Measurements from ENCODE around the gene PPP2R5A. TPM values are rescaled to one million over a fixed set of nuclear protein-coding genes. Genes with fewer than 3 reads are reported as not detected.
"Not testable (repeated sequence)": the region's sequence is repeated elsewhere in the genome, so short reads cannot be mapped to it uniquely, and the experiment has no call there.

Gene PPP2R5A
- total and polyA plus RNA-seq, 4 donors, result 27.7 to 45.2 (median 37.6) TPM

DNA sequence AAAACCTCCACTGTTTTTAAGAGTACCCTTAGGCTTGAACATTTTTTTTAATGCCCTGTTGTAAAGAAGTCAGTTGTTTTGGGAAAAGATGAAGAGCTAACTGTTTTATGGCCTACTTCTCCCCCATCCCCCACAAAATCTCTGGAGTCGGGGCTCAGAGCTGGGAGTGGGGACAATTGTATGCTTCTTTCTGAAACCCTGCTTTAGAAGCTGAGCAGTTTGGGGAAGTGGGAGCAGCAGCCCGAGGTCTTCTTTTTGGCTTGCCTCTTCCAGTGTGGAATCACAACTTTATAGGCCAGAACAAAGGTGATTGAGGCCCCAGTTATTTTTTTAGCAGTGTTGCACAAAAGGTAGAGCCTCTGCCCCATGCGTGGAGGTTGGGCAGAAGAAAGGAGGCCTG is 25.2 kb downstream of the PPP2R5A start:
- no peak for DNase-seq (ENCODE audit: low read depth in 4 of 6, low spot score in 6 of 6)
- no peaks in the 10 kb centered on the region for H3K9me3 ChIP-seq (ENCODE audit: control insufficient read depth, insufficient read depth, low read length)
- H3K4me1 ChIP-seq (ENCODE audit: control insufficient read depth, insufficient read depth, low read length), result no peaks in the 10 kb centered on the region
- no peak overlapping the region for H3K4me3 ChIP-seq (ENCODE audit: low read depth, low read length)
- 19% methylated on average over 1 of the region's 3 CpGs for WGBS (ENCODE audit: insufficient coverage)
- H3K27me3 ChIP-seq (ENCODE audit: control insufficient read depth, insufficient read depth, low read length), result no peaks in the 10 kb centered on the region
- H3K36me3 ChIP-seq (ENCODE audit: control insufficient read depth, insufficient read depth, low read length), result no peaks in the 10 kb centered on the region
- H3K27ac ChIP-seq (ENCODE audit: low read depth, low read length), result no peak overlapping the region

DNA sequence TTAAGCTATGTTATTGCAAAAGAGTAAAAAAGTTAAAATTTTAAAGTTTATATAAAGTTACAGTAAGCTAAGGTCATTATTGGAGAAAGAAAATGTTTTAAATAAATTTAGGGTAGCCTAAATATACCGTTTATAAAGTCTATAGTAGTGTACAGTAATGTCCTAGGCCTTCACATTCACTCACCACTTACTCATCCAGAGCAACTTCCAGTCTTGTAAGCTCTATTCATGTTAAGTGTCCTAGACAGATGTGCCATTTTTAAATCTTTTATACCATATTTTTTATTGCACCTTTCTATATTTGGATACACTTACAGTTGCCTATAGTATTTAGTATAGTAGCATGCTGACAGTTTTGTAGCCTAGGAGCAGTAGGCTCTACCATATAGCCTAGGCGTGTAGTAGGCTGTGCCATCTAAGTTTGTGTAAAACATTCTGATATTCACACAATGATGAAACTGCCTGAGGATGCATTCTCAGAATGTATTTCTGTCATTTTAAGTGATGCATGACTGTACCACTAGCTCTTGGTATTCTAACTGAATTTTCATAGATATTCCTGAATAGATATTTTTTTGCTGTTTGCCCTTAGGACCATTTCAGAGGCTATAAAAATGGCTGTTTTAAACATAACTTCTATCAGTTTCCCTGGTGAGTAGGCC is 26.8 kb downstream of the PPP2R5A start:
- Histone ChIP-seq H3K4me1 (ENCODE audit: control insufficient read depth, insufficient read depth, low read length) (no peaks in the 10 kb centered on the region), H3K4me3 (ENCODE audit: low read depth, low read length) (no peak overlapping the region), H3K27me3 (ENCODE audit: control insufficient read depth, insufficient read depth, low read length) (no peaks in the 10 kb centered on the region), H3K27ac (ENCODE audit: low read depth, low read length) (no peak overlapping the region), H3K36me3 (ENCODE audit: control insufficient read depth, insufficient read depth, low read length) (no peaks in the 10 kb centered on the region), H3K9me3 (ENCODE audit: control insufficient read depth, insufficient read depth, low read length) (no peaks in the 10 kb centered on the region)
- no peak for DNase-seq (ENCODE audit: low read depth in 4 of 6, low spot score in 6 of 6)
- WGBS (ENCODE audit: insufficient coverage), result no CpG with 5 or more reads among the region's 2 CpGs

DNA sequence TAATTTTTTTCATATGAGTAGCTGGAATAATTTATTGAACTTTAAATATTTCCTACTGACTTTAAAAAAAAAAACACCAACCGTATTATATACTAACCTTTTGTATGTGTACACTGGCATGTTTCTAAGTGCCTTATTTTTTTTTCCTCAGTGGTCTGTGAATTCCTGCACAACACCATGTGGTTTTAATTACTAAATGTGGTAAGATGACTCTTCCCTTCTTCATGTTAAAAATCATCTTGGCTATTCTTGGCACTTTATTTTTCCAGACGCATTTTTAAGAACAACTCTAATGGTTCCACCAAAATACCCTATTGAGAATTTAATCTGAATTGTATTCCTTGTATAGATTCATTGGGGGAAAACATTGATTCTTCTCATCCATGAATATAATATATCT is 28.4 kb downstream of the PPP2R5A start:
- Histone ChIP-seq H3K4me1 (ENCODE audit: control insufficient read depth, insufficient read depth, low read length) (no peaks in the 10 kb centered on the region), H3K9me3 (ENCODE audit: control insufficient read depth, insufficient read depth, low read length) (no peaks in the 10 kb centered on the region), H3K4me3 (ENCODE audit: low read depth, low read length) (no peak overlapping the region), H3K27ac (ENCODE audit: low read depth, low read length) (no peak overlapping the region), H3K36me3 (ENCODE audit: control insufficient read depth, insufficient read depth, low read length) (no peaks in the 10 kb centered on the region), H3K27me3 (ENCODE audit: control insufficient read depth, insufficient read depth, low read length) (no peaks in the 10 kb centered on the region)
- no CpG with 5 or more reads among the region's 2 CpGs for WGBS (ENCODE audit: insufficient coverage)
- DNase-seq (ENCODE audit: low read depth in 4 of 6, low spot score in 6 of 6), result no peak

DNA sequence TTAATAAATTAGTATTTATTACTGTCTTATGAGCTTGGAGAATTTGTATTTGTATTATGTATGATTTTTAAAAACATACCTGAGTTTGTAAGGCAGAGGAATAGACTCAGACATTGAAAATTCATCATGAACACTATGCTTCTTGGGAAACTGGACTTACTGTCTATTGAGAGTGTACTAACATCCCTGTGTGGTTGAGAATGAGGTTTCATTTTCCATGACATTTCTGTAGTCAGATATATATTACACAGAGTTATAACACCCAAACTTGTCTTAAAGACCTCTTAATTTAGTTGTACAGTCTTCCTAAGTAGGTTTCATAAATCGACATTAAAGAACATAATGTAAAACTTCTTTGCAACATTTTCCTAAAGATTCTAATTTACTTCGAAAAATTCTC is 30.0 kb downstream of the PPP2R5A start:
- Histone ChIP-seq H3K27ac (ENCODE audit: low read depth, low read length) (no peak overlapping the region), H3K4me3 (ENCODE audit: low read depth, low read length) (no peak overlapping the region), H3K9me3 (ENCODE audit: control insufficient read depth, insufficient read depth, low read length) (no peaks in the 10 kb centered on the region), H3K27me3 (ENCODE audit: control insufficient read depth, insufficient read depth, low read length) (no peaks in the 10 kb centered on the region), H3K36me3 (ENCODE audit: control insufficient read depth, insufficient read depth, low read length) (no peaks in the 10 kb centered on the region), H3K4me1 (ENCODE audit: control insufficient read depth, insufficient read depth, low read length) (no peaks in the 10 kb centered on the region)
- WGBS (ENCODE audit: insufficient coverage), result no CpG with 5 or more reads among the region's 2 CpGs
- no peak for DNase-seq (ENCODE audit: low read depth in 4 of 6, low spot score in 6 of 6)

DNA sequence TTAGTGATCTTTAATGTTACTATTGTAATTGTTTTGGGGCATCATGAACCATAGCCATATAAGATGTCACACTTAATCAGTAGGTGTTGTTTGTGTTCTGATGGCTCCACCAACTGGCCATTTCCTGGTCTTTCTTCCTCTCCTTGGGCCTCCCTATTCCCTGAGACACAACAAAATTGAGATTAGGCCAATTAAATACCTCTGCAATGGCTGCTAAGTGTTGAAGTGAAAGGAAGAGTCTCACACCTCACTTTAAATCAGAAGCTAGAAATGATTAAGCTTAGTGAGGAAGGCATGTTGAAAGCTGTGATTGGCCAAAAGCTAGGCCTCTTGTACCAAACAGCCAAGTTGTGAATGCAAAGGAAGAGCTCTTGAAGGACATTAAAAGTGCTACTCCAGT is 30.7 kb downstream of the PPP2R5A start:
- Histone ChIP-seq H3K4me1 (ENCODE audit: control insufficient read depth, insufficient read depth, low read length) (no peaks in the 10 kb centered on the region), H3K4me3 (ENCODE audit: low read depth, low read length) (no peak overlapping the region), H3K27me3 (ENCODE audit: control insufficient read depth, insufficient read depth, low read length) (no peaks in the 10 kb centered on the region), H3K27ac (ENCODE audit: low read depth, low read length) (no peak overlapping the region), H3K36me3 (ENCODE audit: control insufficient read depth, insufficient read depth, low read length) (no peaks in the 10 kb centered on the region), H3K9me3 (ENCODE audit: control insufficient read depth, insufficient read depth, low read length) (no peaks in the 10 kb centered on the region)
- peak in 1 of 6 donors; percentile 3 for DNase-seq (ENCODE audit: low read depth in 4 of 6, low spot score in 6 of 6)

DNA sequence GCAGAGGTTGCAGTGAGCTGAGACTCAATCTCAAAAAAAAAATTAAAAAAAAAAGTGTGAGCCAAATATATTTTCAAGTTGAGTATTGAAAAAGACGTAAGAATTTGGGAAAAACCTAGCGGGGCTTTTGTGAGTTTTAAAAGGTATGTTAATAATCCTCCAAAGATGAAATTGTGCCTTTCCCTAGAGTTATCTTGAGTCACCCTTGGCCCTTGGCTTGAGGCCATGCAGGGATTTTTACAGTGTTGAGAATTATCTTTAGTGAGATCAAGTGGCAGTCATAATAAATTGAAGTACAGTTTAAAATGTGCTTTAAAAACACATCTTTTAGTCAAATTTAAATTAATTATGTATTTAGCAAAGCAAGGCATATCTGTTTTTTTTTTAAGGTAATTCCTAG is 32.7 kb downstream of the PPP2R5A start:
- no peaks in the 10 kb centered on the region for H3K4me1 ChIP-seq (ENCODE audit: control insufficient read depth, insufficient read depth, low read length)
- no peak overlapping the region for H3K27ac ChIP-seq (ENCODE audit: low read depth, low read length)
- H3K4me3 ChIP-seq (ENCODE audit: low read depth, low read length), result no peak overlapping the region
- DNase-seq (ENCODE audit: low read depth in 4 of 6, low spot score in 6 of 6), result no peak
- no peaks in the 10 kb centered on the region for H3K9me3 ChIP-seq (ENCODE audit: control insufficient read depth, insufficient read depth, low read length)
- WGBS (ENCODE audit: insufficient coverage), result 100% methylated on average over 2 of the region's 2 CpGs
- H3K36me3 ChIP-seq (ENCODE audit: control insufficient read depth, insufficient read depth, low read length), result no peaks in the 10 kb centered on the region
- no peaks in the 10 kb centered on the region for H3K27me3 ChIP-seq (ENCODE audit: control insufficient read depth, insufficient read depth, low read length)

DNA sequence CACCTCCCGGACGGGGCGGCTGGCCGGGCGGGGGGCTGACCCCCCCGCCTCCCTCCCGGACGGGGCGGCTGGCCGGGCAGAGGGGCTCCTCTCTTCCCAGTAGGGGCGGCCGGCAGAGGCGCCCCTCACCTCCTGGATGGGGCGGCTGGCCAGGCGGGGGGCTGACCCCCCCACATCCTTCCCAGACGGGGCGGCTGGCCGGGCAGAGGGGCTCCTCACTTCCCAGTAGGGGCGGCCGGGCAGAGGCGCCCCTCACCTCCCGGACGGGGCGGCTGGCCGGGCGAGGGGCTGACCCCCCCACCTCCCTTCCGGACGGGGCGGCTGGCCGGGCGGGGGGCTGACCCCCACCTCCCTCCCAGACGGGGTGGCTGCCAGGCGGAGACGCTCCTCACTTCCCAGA is 35.8 kb downstream of the PPP2R5A start:
- no CpG with 5 or more reads among the region's 34 CpGs for whole genome bisulfite sequencing (ENCODE audit: insufficient coverage)

DNA sequence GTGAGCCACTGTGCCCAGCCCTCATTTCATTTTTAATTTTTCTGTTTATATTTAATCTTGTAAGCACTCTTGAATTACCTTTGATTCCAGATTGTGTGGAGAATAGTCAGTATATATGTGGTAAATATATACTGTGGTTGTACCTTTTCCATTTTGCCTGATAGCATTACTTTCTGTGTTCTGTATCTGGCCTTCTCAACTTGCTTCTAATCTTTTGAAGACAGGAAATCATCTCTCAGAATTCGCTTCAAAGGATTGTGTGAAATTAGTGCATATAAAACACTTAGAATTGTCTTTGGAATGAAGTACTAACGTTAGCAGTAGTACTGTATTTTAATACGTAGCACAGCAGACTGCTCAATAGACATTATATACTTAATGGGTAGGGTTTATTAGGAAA is 37.9 kb downstream of the PPP2R5A start:
- H3K4me3 ChIP-seq (ENCODE audit: low read depth, low read length), result no peak overlapping the region
- no peaks in the 10 kb centered on the region for H3K4me1 ChIP-seq (ENCODE audit: control insufficient read depth, insufficient read depth, low read length)
- DNase-seq (ENCODE audit: low read depth in 4 of 6, low spot score in 6 of 6), result no peak
- no peak overlapping the region for H3K27ac ChIP-seq (ENCODE audit: low read depth, low read length)
- no peaks in the 10 kb centered on the region for H3K9me3 ChIP-seq (ENCODE audit: control insufficient read depth, insufficient read depth, low read length)
- H3K27me3 ChIP-seq (ENCODE audit: control insufficient read depth, insufficient read depth, low read length), result no peaks in the 10 kb centered on the region
- no CpG with 5 or more reads among the region's 3 CpGs for WGBS (ENCODE audit: insufficient coverage)
- no peaks in the 10 kb centered on the region for H3K36me3 ChIP-seq (ENCODE audit: control insufficient read depth, insufficient read depth, low read length)

More for the DNA sequence above, 35.8 kb downstream of the PPP2R5A start:
- not testable (repeated sequence) for H3K27me3 ChIP-seq (ENCODE audit: control insufficient read depth, insufficient read depth, low read length); H3K4me3 ChIP-seq (ENCODE audit: low read depth, low read length); H3K36me3 ChIP-seq (ENCODE audit: control insufficient read depth, insufficient read depth, low read length); H3K4me1 ChIP-seq (ENCODE audit: control insufficient read depth, insufficient read depth, low read length); H3K9me3 ChIP-seq (ENCODE audit: control insufficient read depth, insufficient read depth, low read length); H3K27ac ChIP-seq (ENCODE audit: low read depth, low read length); DNase-seq (ENCODE audit: low read depth in 4 of 6, low spot score in 6 of 6)

DNA sequence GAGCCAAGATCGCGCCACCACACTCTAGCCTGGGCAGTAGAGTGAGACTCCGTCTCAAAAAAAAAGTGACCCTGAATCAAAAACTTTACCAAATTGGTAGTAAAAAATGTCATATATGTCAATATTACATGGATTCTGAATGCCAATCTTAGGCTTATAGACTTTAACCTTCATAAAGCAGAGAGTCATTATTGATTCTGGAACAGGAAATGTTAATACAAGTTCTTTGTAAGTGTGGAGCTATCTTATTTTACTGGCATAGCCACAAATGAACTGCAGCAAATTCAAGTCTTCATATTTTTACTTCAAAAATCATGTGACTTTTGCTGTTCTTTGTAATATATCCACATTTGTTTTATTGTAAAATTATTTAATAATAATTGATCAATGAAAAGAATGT is 41.3 kb downstream of the PPP2R5A start:
- H3K27ac ChIP-seq (ENCODE audit: low read depth, low read length), result no peak overlapping the region
- no peak overlapping the region for H3K4me3 ChIP-seq (ENCODE audit: low read depth, low read length)
- no CpG with 5 or more reads among the region's 3 CpGs for WGBS (ENCODE audit: insufficient coverage)

DNA sequence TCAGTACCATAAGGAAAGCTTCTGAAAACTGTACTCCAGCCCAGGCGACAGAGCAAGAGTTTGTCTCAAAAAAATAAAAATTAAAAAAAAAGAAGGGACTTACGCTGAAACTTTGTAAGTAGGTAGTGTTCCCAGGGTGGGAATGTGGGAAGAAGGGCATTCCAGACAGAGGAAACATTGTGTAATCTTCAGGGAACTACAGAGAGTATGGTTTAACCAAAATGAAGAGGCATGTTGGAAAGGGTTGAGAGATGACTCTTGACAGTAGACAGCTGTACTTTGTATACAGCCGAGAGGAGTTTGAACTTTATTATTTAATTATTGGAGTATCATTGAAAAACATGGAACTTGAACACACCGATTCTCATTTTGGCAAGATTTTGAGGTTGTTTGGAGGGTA is 43.0 kb downstream of the PPP2R5A start:
- Histone ChIP-seq H3K4me3 (ENCODE audit: low read depth, low read length) (no peak overlapping the region), H3K9me3 (ENCODE audit: control insufficient read depth, insufficient read depth, low read length) (no peaks in the 10 kb centered on the region), H3K36me3 (ENCODE audit: control insufficient read depth, insufficient read depth, low read length) (peaks cover 2% of the 10 kb centered on the region), H3K4me1 (ENCODE audit: control insufficient read depth, insufficient read depth, low read length) (no peaks in the 10 kb centered on the region), H3K27me3 (ENCODE audit: control insufficient read depth, insufficient read depth, low read length) (no peaks in the 10 kb centered on the region), H3K27ac (ENCODE audit: low read depth, low read length) (no peak overlapping the region)
- no peak for DNase-seq (ENCODE audit: low read depth in 4 of 6, low spot score in 6 of 6)
- WGBS (ENCODE audit: insufficient coverage), result 98% methylated on average over 3 of the region's 4 CpGs

More for the DNA sequence above, 41.3 kb downstream of the PPP2R5A start:
- Histone ChIP-seq H3K9me3 (ENCODE audit: control insufficient read depth, insufficient read depth, low read length) (no peaks in the 10 kb centered on the region), H3K36me3 (ENCODE audit: control insufficient read depth, insufficient read depth, low read length) (no peaks in the 10 kb centered on the region), H3K4me1 (ENCODE audit: control insufficient read depth, insufficient read depth, low read length) (no peaks in the 10 kb centered on the region), H3K27me3 (ENCODE audit: control insufficient read depth, insufficient read depth, low read length) (no peaks in the 10 kb centered on the region)
- no peak for DNase-seq (ENCODE audit: low read depth in 4 of 6, low spot score in 6 of 6)

All from spinal cord (tissue), 10 donors.